Measurements from ENCODE around the gene RBM3. TPM values are rescaled to one million over a fixed set of nuclear protein-coding genes. Genes with fewer than 3 reads are reported as not detected.

The RBM3 gene
- total RNA-seq, 1 donor from 2014 or later: 303 TPM

DNA sequence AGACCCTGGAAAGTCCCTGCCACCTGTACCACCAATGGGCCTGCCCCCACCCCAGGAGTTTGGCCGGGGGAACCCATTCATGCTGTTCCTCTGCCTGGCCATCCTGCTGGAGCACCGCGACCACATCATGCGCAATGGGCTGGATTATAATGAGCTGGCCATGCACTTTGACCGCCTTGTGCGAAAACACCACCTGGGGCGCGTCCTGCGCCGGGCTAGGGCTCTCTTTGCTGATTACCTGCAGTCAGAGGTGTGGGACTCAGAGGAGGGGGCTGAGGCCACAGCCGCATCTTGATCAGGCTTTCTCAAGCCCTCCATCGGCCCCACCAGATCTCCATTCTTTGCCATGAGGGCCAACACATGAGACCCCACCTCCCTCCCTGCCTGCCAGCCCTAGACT is 13.6 kb upstream of the RBM3 start:
- Mint-ChIP-seq H3K4me3 (ENCODE audit: unreplicated experiment) (no peak overlapping the region), H3K36me3 (ENCODE audit: low read depth) (peaks cover 15% of the 10 kb centered on the region), H3K27me3 (ENCODE audit: low read depth) (no peaks in the 10 kb centered on the region), H3K4me1 (ENCODE audit: low read depth) (peaks cover 3% of the 10 kb centered on the region), H3K27ac (ENCODE audit: unreplicated experiment) (no peak overlapping the region), H3K9me3 (ENCODE audit: low read depth) (peaks cover 9% of the 10 kb centered on the region)
- TF ChIP-seq, protein P1, sequence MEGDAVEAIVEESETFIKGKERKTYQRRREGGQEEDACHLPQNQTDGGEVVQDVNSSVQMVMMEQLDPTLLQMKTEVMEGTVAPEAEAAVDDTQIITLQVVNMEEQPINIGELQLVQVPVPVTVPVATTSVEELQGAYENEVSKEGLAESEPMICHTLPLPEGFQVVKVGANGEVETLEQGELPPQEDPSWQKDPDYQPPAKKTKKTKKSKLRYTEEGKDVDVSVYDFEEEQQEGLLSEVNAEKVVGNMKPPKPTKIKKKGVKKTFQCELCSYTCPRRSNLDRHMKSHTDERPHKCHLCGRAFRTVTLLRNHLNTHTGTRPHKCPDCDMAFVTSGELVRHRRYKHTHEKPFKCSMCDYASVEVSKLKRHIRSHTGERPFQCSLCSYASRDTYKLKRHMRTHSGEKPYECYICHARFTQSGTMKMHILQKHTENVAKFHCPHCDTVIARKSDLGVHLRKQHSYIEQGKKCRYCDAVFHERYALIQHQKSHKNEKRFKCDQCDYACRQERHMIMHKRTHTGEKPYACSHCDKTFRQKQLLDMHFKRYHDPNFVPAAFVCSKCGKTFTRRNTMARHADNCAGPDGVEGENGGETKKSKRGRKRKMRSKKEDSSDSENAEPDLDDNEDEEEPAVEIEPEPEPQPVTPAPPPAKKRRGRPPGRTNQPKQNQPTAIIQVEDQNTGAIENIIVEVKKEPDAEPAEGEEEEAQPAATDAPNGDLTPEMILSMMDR (IDR thresholded peaks at IDR 0.05): no peak
- DNase-seq (ENCODE audit: low spot score): peak; percentile 85

DNA sequence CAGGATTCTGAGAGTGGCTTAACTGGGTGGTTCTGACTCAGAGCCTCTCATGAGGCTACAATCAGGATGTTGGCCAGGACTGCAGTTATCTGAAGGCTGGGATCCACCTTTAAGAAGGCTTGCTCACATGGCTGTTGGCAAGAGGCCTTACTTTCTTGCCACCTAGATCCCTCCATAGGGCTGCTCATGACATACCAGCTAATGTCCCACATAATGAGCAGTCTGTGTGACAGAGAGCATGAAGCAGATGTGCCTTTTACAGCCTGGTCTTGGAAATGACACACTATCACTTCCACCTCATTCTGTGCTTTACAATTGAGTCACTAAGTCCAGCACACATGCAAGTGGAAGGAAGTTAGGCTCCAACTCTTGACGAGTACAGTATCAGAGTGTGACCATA is 4.3 kb upstream of the RBM3 start:
- Mint-ChIP-seq H3K4me3 (ENCODE audit: unreplicated experiment) (no peak overlapping the region), H3K27me3 (ENCODE audit: low read depth) (no peaks in the 10 kb centered on the region), H3K4me1 (ENCODE audit: low read depth) (peaks cover 6% of the 10 kb centered on the region), H3K36me3 (ENCODE audit: low read depth) (peaks cover 2% of the 10 kb centered on the region), H3K9me3 (ENCODE audit: low read depth) (no peaks in the 10 kb centered on the region), H3K27ac (ENCODE audit: unreplicated experiment) (no peak overlapping the region)
- no peak for DNase-seq (ENCODE audit: low spot score)
- TF ChIP-seq, protein P1 (IDR thresholded peaks at IDR 0.05): no peak

DNA sequence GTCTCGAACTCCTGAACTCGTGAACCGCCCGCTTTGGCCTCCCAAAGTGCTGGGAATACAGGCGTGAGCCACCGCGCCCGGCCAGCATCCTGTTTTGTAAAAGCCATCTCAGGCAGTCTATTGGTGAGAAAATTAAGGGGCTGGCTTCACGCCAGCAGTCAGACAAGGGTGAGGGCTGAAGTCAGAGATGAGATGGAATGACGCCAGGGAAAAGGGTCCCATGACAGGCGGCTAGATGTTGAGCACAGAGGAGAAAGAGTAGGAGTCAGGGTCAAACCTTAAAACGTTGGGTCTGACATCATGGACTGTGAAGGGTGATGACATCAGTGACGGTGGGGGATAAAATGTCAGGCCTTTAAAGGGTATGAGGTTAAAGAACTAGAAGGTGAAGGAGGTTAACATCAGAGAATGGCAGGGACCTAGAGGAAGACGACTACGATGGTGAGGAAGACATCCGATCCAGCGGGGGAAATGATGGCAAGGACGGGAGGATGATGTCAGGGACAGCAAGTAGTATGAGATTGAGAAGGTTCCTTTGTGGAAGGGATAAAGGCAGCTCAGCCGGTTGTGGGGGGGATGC is 504 bp upstream of the RBM3 start:
- H3K4me1 Mint-ChIP-seq (ENCODE audit: low read depth): peaks cover 26% of the 10 kb centered on the region
- H3K36me3 Mint-ChIP-seq (ENCODE audit: low read depth): peaks cover 18% of the 10 kb centered on the region
- H3K9me3 Mint-ChIP-seq (ENCODE audit: low read depth): no peaks in the 10 kb centered on the region
- DNase-seq (ENCODE audit: low spot score): no peak
- peak overlapping the region; percentile 98 for H3K4me3 Mint-ChIP-seq (ENCODE audit: unreplicated experiment)
- TF ChIP-seq, protein P1 (IDR thresholded peaks at IDR 0.05): no peak
- H3K27me3 Mint-ChIP-seq (ENCODE audit: low read depth): no peaks in the 10 kb centered on the region
- peak overlapping the region; percentile 100 for H3K27ac Mint-ChIP-seq (ENCODE audit: unreplicated experiment)

DNA sequence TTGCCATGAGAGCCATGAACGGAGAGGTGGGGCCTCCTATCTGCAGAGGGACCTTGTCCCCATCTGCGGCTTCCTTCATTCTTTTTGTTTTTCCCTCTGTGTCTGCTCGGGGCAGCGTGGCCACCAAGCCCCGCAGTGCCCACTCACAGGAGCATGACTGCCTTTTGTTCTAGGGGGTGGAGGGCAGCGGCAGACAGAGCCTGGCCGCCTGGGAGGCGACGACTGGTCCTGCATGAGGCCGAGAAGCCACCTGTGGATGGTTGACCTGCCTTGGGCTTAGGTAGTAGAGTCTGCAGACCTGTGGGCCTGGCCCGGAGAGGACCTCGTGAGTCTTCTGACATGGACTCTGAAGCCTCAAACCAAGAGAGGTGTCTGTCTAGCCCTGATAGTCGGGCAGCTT is 1.4 kb downstream of the RBM3 start:
- Mint-ChIP-seq H3K27ac (ENCODE audit: unreplicated experiment) (peak overlapping the region; percentile 82), H3K9me3 (ENCODE audit: low read depth) (peaks cover 4% of the 10 kb centered on the region), H3K36me3 (ENCODE audit: low read depth) (peaks cover 20% of the 10 kb centered on the region), H3K27me3 (ENCODE audit: low read depth) (no peaks in the 10 kb centered on the region), H3K4me3 (ENCODE audit: unreplicated experiment) (peak overlapping the region; percentile 98), H3K4me1 (ENCODE audit: low read depth) (peaks cover 29% of the 10 kb centered on the region)
- TF ChIP-seq, protein P1 (IDR thresholded peaks at IDR 0.05): no peak
- no peak for DNase-seq (ENCODE audit: low spot score)

DNA sequence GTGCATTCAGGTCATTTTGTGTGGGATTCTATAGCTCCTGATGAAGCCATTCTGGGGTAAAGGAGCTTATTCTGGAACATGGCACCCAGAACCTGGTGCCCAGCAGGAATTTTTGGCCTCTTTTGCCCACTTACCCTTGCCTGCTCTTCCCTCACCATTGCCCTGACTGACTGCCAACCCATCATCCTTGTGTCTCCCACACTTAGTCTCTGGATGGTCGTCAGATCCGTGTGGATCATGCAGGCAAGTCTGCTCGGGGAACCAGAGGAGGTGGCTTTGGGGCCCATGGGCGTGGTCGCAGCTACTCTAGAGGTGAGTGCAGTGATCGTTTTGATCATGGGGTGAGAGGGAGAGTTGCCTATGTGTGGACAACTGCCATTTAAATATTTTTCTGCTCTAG is 1.8 kb downstream of the RBM3 start:
- Mint-ChIP-seq H3K27me3 (ENCODE audit: low read depth) (no peaks in the 10 kb centered on the region), H3K4me3 (ENCODE audit: unreplicated experiment) (peak overlapping the region; percentile 98), H3K9me3 (ENCODE audit: low read depth) (peaks cover 4% of the 10 kb centered on the region), H3K27ac (ENCODE audit: unreplicated experiment) (peak overlapping the region; percentile 68), H3K4me1 (ENCODE audit: low read depth) (peaks cover 29% of the 10 kb centered on the region), H3K36me3 (ENCODE audit: low read depth) (peaks cover 20% of the 10 kb centered on the region)
- DNase-seq (ENCODE audit: low spot score): no peak
- TF ChIP-seq, protein P1 (IDR thresholded peaks at IDR 0.05): no peak
